ENCODE results near the gene MMP1.

Gene MMP1

GRCh38 chr11:102783720-102784119 is 14.2 kb downstream of the MMP1 start:
- Histone ChIP-seq H3K9me3 (ENCODE audit: insufficient read depth, low read length) (no peaks in the 10 kb centered on the region), H3K9me2 (replicated peaks; ENCODE audit: insufficient read depth, low read length) (no peaks in the 10 kb centered on the region), H3F3A (ENCODE audit: insufficient read depth) (no peaks in the 10 kb centered on the region), H3K27me3 (ENCODE audit: low read length) (no peaks in the 10 kb centered on the region), H3K79me2 (ENCODE audit: insufficient read depth, low read length) (no peaks in the 10 kb centered on the region), H3K4me3 (ENCODE audit: insufficient read depth, low read length, poor library complexity, severe bottlenecking) (no peak overlapping the region), H3K36me3 (ENCODE audit: low read length) (no peaks in the 10 kb centered on the region), H2AFZ (ENCODE audit: low read depth, low read length, severe bottlenecking) (no peak overlapping the region), H3K4me2 (ENCODE audit: low read depth, low read length, poor library complexity, severe bottlenecking) (no peak overlapping the region), H3K9ac (ENCODE audit: low read length) (no peak overlapping the region), H3K27ac (ENCODE audit: low read depth, low read length) (no peak overlapping the region), H4K20me1 (ENCODE audit: low read depth, low read length) (no peaks in the 10 kb centered on the region)
- TF ChIP-seq CTCF (IDR thresholded peaks at IDR 0.05; ENCODE audit: insufficient read depth, low read length, poor library complexity, severe bottlenecking) (no peak), EZH2phosphoT487 (conservative IDR thresholded peaks at IDR 0.05; ENCODE audit: low read length) (no peak)

GRCh38 chr11:102783016-102783415 is 14.9 kb downstream of the MMP1 start:
- Histone ChIP-seq H3F3A (ENCODE audit: insufficient read depth) (no peaks in the 10 kb centered on the region), H3K9ac (ENCODE audit: low read length) (no peak overlapping the region), H3K27ac (ENCODE audit: low read depth, low read length) (no peak overlapping the region), H4K20me1 (ENCODE audit: low read depth, low read length) (no peaks in the 10 kb centered on the region), H3K79me2 (ENCODE audit: insufficient read depth, low read length) (no peaks in the 10 kb centered on the region), H3K9me2 (replicated peaks; ENCODE audit: insufficient read depth, low read length) (no peaks in the 10 kb centered on the region), H2AFZ (ENCODE audit: low read depth, low read length, severe bottlenecking) (no peak overlapping the region), H3K4me3 (ENCODE audit: insufficient read depth, low read length, poor library complexity, severe bottlenecking) (no peak overlapping the region), H3K4me2 (ENCODE audit: low read depth, low read length, poor library complexity, severe bottlenecking) (no peak overlapping the region), H3K27me3 (ENCODE audit: low read length) (no peaks in the 10 kb centered on the region), H3K9me3 (ENCODE audit: insufficient read depth, low read length) (no peaks in the 10 kb centered on the region), H3K36me3 (ENCODE audit: low read length) (no peaks in the 10 kb centered on the region)
- TF ChIP-seq CTCF (IDR thresholded peaks at IDR 0.05; ENCODE audit: insufficient read depth, low read length, poor library complexity, severe bottlenecking) (no peak), EZH2phosphoT487 (conservative IDR thresholded peaks at IDR 0.05; ENCODE audit: low read length) (no peak)

- Histone ChIP-seq H3K4me3 (ENCODE audit: insufficient read depth, low read length, poor library complexity, severe bottlenecking) (no peak overlapping the region), H3K27ac (ENCODE audit: low read depth, low read length) (no peak overlapping the region), H3K9me2 (replicated peaks; ENCODE audit: insufficient read depth, low read length) (no peaks in the 10 kb centered on the region), H3K4me2 (ENCODE audit: low read depth, low read length, poor library complexity, severe bottlenecking) (no peak overlapping the region), H3K36me3 (ENCODE audit: low read length) (no peaks in the 10 kb centered on the region), H4K20me1 (ENCODE audit: low read depth, low read length) (no peaks in the 10 kb centered on the region), H3K27me3 (ENCODE audit: low read length) (no peaks in the 10 kb centered on the region), H3K9me3 (ENCODE audit: insufficient read depth, low read length) (no peaks in the 10 kb centered on the region), H3F3A (ENCODE audit: insufficient read depth) (no peaks in the 10 kb centered on the region), H3K79me2 (ENCODE audit: insufficient read depth, low read length) (no peaks in the 10 kb centered on the region), H3K9ac (ENCODE audit: low read length) (no peak overlapping the region), H2AFZ (ENCODE audit: low read depth, low read length, severe bottlenecking) (no peak overlapping the region)
- TF ChIP-seq EZH2phosphoT487 (conservative IDR thresholded peaks at IDR 0.05; ENCODE audit: low read length) (no peak), CTCF (IDR thresholded peaks at IDR 0.05; ENCODE audit: insufficient read depth, low read length, poor library complexity, severe bottlenecking) (no peak)
These were observed 16.3 kb downstream of the MMP1 start for GRCh38 chr11:102781676-102782075.

Measured in SU-DHL-6 (cell line).